Stimulated activated naive B cell treated with anti-CD40 and anti-IgM and Interleukin-4, amounts not matched to agents 10 μg/mL and 1 μg/mL and 100 μg/mL, for 72 hours (primary cell): ENCODE measurements around the gene FNDC3B.
"Not testable (repeated sequence)": the region's sequence is repeated elsewhere in the genome, so short reads cannot be mapped to it uniquely, and the experiment has no call there.

Experiments used
- ATAC-seq, 2 donors: fragments of 150-1000 bp; cut with Tn5 transposase; replicated peaks; 2 replicates each; pipeline ENCODE4 v1.10.0; 2021; ENCODE audit warnings: moderate library complexity in 1 of 2
- DNase-seq: peaks from one replicate; pipeline ENCODE4 v3.0.0; 2021
- H3K27ac Mint-ChIP-seq: one replicate; pipeline ENCODE4 v1.8.0; 2022; ENCODE audit warnings: mild to moderate bottlenecking, mixed read lengths
- H3K27me3 Mint-ChIP-seq, 2 donors: one replicate each; pipeline ENCODE4 v1.8.0; 2022; ENCODE audit warnings: mixed read lengths in 2 of 2
- H3K36me3 Mint-ChIP-seq, 2 donors: one replicate each; pipeline ENCODE4 v1.8.0; 2022; ENCODE audit warnings: mixed read lengths in 2 of 2, mild to moderate bottlenecking in 1 of 2
- H3K4me1 Mint-ChIP-seq, 2 donors: one replicate each; pipeline ENCODE4 v1.8.0; 2022; ENCODE audit warnings: mixed read lengths in 2 of 2, mild to moderate bottlenecking in 1 of 2
- H3K4me3 Mint-ChIP-seq, 2 donors: one replicate each; pipeline ENCODE4 v1.8.0; 2022; ENCODE audit warnings: mild to moderate bottlenecking in 2 of 2, mixed read lengths in 2 of 2, moderate library complexity in 1 of 2
- H3K9me3 Mint-ChIP-seq, 2 donors: one replicate each; pipeline ENCODE4 v1.8.0; 2022; ENCODE audit warnings: mixed read lengths in 2 of 2, mild to moderate bottlenecking in 1 of 2

Gene FNDC3B

DNA sequence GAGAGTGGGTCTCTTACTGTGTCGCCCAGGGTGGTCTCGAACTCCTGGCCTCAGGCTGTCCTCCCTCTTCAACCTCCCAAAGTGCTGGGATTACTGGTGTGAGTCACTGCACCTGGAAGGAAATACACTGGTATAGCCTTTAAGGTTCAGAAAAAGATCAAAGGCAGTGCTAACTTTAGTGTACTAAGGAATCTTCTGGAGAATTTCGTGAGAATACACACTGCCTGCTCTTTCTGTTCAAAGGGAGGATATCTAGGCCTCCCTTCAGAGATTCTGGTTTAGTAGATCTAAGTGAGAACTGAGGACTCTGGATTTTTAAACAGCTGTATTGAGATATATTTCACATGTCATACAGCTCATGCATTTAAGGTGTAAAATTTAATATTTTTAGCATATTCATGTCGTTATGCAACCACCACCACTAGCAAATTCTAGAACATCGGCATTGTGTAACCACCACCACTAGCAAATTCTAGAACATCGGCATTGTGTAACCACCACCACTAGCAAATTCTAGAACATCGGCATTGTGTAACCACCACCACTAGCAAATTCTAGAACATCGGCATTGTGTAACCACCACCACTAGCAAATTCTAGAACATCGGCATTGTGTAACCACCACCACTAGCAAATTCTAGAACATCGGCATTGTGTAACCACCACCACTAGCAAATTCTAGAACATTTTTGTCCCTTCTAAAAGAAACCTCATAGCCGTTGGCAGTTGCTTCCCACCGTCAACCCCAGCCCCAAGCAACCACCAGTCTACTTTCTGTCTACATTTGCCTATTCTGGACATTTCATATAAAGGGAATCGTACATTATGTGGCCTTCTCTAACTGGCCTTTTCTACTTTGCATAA, 54.4 kb downstream of the FNDC3B start:
- ATAC-seq, H3K4me3 Mint-ChIP-seq, H3K4me1 Mint-ChIP-seq: not testable (repeated sequence)

DNA sequence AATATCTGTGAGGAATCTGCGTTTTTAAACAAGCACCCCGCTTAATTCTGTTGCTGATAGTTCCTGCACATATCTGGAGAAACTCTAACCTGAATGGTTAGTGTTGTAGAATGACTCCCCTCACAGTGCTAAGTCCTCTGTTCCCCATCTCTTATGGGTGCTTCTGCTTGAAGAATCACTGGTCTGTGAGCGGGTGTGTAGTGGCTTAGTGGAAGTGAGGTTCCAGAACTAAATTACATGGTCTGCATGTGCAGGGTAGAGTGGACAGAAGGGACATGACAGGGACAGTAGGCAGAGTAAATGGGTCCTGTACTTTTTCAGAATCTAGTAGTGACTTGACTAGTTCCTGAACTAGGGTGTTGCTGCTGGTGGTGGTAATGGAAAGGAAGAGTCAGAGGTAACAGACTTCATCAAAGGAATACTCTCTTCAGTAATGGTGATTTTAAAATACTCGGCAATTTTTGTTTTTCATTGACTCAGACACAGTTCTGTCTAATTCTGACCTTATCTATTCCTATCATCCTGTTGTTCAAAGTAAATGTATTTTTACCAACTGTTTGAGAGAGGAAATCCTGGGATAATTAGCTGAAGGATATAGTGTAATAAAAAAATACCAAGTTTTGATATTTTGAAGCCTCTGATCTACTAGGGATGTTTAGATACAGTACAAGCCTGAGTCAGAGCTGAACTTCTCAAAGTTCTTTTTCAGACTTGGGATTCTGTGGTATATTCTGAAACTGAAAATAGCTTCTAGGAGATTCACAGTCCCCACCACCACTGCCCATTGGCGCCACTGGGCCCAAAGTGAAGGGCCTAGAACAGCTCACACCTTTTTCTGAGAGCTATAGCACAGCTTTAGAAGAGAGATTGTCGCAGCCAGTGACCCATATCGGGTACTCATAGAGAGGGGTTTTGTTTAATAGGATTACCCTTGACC, 55.5 kb downstream of the FNDC3B start:
- H3K27ac Mint-ChIP-seq, result no peak overlapping the region
- H3K4me1 Mint-ChIP-seq, result peaks cover 0 to 12% of the 10 kb centered on the region in 2 donors
- no peak overlapping the region for H3K4me3 Mint-ChIP-seq
- no peak for DNase-seq
- H3K9me3 Mint-ChIP-seq, result no peaks in the 10 kb centered on the region
- ATAC-seq, result peak; percentile 53 to 80
- H3K27me3 Mint-ChIP-seq, result peaks cover 20 to 45% of the 10 kb centered on the region in 2 donors
- H3K36me3 Mint-ChIP-seq, result peaks cover 3 to 7% of the 10 kb centered on the region in 2 donors

More for the DNA sequence above, 54.4 kb downstream of the FNDC3B start:
- H3K27me3 Mint-ChIP-seq, result peaks cover 13 to 36% of the 10 kb centered on the region in 2 donors
- not testable (repeated sequence) for DNase-seq, H3K9me3 Mint-ChIP-seq, H3K27ac Mint-ChIP-seq, H3K36me3 Mint-ChIP-seq

DNA sequence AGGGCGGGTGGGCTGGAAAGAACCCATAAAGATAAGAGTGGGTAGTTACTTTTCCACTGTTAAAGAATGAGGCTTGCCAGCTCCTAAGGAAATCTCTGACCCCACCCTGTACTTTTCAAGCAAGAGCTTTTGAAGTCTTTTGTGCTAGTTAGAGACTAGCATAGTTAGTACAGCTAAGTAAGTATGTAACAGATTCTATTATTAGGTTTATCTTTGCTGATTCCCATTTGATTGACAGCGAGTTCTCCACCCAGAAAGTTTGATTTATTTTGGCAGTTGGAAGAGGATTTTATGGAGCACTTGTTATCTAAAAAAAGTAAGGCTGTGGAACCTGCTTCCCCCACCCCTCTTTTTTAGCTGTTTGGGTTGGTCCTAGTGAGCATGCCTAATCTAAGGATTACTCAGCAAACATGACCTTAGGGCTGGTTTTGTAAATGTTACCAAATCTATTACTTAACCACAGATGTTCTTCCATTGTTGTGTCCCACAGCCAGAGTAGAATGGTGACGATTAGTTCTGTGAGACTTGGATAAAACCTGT, 57.6 kb downstream of the FNDC3B start:
- H3K9me3 Mint-ChIP-seq, result no peaks in the 10 kb centered on the region
- no peak overlapping the region for H3K4me3 Mint-ChIP-seq
- peaks cover 20 to 43% of the 10 kb centered on the region in 2 donors for H3K27me3 Mint-ChIP-seq
- no peak overlapping the region for H3K27ac Mint-ChIP-seq
- ATAC-seq (no peak), DNase-seq (no peak)
- peaks cover 0 to 12% of the 10 kb centered on the region in 2 donors for H3K4me1 Mint-ChIP-seq
- peaks cover 3 to 7% of the 10 kb centered on the region in 2 donors for H3K36me3 Mint-ChIP-seq

DNA sequence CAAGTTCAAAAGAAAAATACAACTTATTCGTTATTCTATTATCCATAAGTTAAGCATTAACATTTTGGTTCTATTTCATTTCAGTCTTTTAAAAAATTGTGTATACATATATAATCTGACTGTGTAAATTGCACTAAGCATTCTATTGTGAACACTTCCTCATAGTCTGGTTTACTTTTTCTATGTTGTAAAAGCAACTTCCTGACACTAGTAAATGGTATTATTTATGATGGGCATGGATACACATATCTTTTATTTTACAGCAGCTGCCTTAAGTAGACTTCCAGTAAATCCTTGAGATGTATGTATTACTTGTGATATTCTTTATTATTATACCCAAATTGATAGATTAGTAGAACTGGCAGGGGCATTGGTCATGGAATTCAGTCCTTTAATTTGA, 58.2 kb downstream of the FNDC3B start:
- Mint-ChIP-seq H3K27me3 (peaks cover 26 to 45% of the 10 kb centered on the region in 2 donors), H3K4me3 (no peak overlapping the region), H3K4me1 (peaks cover 4 to 19% of the 10 kb centered on the region in 2 donors), H3K36me3 (peaks cover 3 to 4% of the 10 kb centered on the region in 2 donors), H3K27ac (no peak overlapping the region), H3K9me3 (no peaks in the 10 kb centered on the region)
- ATAC-seq, result no peak
- no peak for DNase-seq

DNA sequence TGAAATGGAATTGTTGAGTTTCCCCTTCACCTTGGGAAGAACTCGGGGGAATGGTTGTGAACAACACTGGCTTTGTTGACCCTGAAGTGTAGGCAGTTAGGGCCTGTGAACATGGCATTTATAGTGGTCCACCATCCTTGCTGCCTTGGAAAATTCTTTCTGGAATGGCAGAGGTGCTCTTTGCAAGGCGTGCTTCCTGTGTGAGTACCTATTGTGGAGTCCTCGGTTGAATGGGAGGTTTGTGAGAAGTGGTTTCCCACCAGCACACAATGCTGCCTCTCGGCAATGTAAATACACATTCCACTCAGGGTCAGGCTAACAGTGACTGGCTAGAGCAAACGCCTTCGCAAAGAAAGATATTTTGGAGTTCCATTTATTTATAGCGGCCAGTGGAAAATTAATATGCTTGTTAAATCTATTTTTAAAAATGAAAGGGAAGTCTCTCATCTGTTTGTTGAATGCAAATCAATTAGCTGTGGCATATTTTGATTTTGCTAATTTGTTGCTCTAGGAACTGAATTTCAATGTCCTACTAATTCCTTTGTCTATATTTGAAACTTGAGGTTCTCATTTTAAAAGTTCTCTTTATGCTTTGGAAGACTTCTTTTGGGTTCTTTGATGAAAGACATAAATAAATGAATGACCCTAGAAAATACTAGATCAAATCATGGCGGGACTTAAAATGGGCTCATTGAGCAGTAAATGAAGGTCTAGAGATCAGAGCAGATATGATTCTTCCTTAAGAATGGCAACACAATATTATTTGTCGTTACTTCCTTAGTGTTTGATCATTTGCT, 59.5 kb downstream of the FNDC3B start:
- H3K27ac Mint-ChIP-seq, result no peak overlapping the region
- no peak overlapping the region for H3K4me3 Mint-ChIP-seq
- peaks cover 30 to 44% of the 10 kb centered on the region in 2 donors for H3K27me3 Mint-ChIP-seq
- ATAC-seq (no peak), DNase-seq (no peak)
- peaks cover 3 to 4% of the 10 kb centered on the region in 2 donors for H3K36me3 Mint-ChIP-seq
- H3K9me3 Mint-ChIP-seq, result no peaks in the 10 kb centered on the region
- H3K4me1 Mint-ChIP-seq, result peaks cover 6 to 24% of the 10 kb centered on the region in 2 donors

DNA sequence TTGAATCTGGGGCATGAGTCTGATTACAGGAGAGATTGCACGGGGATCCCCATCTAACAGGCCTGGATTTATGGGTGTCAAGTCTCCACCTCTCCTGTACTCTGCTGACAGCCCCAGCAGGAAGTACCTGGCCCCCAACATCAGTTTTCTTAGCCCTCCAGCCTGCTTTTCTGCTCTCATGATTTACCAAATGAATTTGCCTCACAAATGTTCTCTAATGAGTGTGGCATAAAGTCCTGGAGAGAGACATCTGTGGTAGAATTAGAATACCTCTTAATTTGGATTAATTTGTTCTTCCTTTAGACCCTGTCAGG, 60.1 kb downstream of the FNDC3B start:
- H3K36me3 Mint-ChIP-seq, result peaks cover 3 to 4% of the 10 kb centered on the region in 2 donors
- DNase-seq (no peak), ATAC-seq (no peak)
- H3K4me1 Mint-ChIP-seq, result peaks cover 6 to 24% of the 10 kb centered on the region in 2 donors
- peaks cover 31 to 44% of the 10 kb centered on the region in 2 donors for H3K27me3 Mint-ChIP-seq
- H3K27ac Mint-ChIP-seq, result no peak overlapping the region
- no peaks in the 10 kb centered on the region for H3K9me3 Mint-ChIP-seq
- no peak overlapping the region for H3K4me3 Mint-ChIP-seq

DNA sequence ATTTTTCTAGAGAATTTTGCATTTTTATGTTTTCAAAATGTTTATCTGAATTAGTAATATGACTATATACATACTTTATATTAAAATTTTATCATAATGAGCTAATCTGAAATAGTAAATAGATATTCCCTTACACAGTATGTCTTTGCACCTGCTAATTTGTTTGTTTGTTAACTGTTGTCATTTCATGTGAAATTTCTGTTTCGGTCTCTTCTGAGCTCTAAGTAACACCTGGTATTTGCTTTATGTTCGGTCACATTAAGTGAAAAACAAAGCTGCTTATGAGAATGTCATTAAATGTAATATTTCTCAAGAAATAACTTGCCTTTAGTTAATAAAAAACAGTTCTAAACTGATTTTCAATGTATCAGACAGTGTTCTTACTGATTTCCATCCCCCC, 61.1 kb downstream of the FNDC3B start:
- H3K9me3 Mint-ChIP-seq, result no peaks in the 10 kb centered on the region
- ATAC-seq, result no peak
- peaks cover 3 to 4% of the 10 kb centered on the region in 2 donors for H3K36me3 Mint-ChIP-seq
- H3K27me3 Mint-ChIP-seq, result peaks cover 28 to 43% of the 10 kb centered on the region in 2 donors
- no peak overlapping the region for H3K4me3 Mint-ChIP-seq
- DNase-seq, result no peak
- peaks cover 6 to 18% of the 10 kb centered on the region in 2 donors for H3K4me1 Mint-ChIP-seq
- no peak overlapping the region for H3K27ac Mint-ChIP-seq

DNA sequence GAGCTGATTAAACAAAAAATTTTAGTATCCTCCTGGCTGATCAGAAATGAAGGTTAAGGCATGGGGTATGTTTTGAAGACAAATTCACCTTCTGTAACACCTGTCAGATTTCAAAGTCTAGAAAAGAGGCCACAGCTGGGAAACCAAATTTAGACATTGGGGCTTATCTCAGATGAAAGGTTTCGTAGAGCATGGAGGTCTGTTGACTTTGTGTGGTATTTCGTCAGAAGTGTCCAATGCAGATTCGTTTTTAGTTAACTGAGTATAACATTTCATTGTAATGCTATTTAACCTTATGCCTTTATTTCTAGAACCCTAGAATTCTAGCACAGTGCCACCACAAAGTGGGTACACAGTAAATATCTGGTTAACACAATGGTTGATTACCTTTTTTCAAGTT, 61.7 kb downstream of the FNDC3B start:
- H3K27ac Mint-ChIP-seq, result no peak overlapping the region
- H3K4me3 Mint-ChIP-seq, result no peak overlapping the region

DNA sequence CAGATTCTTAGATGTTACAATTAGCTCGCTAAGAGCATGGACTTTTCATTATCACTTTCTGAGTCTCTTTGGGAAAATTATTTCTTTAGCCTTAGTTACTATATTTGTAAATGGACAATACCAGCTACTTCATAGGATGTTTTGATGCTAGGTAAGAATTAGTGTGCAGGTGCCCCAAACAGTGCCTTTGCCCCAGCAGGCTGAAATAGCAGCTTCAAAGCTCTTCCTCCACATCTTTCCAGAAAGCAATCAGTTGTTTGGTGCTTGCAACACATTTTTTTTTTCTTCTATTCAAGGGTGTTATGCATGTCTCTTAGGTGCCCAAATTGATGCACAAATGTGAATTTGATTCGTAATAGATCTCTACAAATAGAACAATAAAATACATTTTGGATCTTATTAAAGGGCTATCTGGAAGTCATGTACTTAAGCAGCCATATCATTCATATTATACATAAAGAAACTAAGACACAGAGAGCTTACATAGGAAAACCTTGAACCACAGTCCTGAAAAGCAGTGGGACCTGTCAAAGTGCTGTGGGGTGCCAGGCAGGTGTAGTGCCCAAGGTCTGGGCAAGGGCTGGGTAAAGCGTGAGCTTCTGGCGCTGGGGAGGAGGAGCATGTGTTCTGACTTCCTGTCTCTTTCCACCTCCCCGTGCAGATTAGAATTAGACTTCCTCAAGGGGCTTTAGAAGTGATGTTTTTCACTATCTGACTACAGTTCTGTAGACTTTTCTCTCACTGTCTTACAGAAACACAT, 62.9 kb downstream of the FNDC3B start:
- H3K4me3 Mint-ChIP-seq, result peak overlapping the region; percentile 25 to 62
- peaks cover 19 to 36% of the 10 kb centered on the region in 2 donors for H3K4me1 Mint-ChIP-seq
- peak in 1 of 2 donors; percentile 16 for ATAC-seq
- H3K27me3 Mint-ChIP-seq, result peaks cover 33 to 43% of the 10 kb centered on the region in 2 donors
- DNase-seq, result no peak
- H3K27ac Mint-ChIP-seq, result no peak overlapping the region
- peaks cover 3 to 4% of the 10 kb centered on the region in 2 donors for H3K36me3 Mint-ChIP-seq
- H3K9me3 Mint-ChIP-seq, result no peaks in the 10 kb centered on the region

More for the DNA sequence above, 61.7 kb downstream of the FNDC3B start:
- ATAC-seq, result no peak
- Mint-ChIP-seq H3K4me1 (peaks cover 9 to 24% of the 10 kb centered on the region in 2 donors), H3K36me3 (peaks cover 3 to 4% of the 10 kb centered on the region in 2 donors), H3K9me3 (no peaks in the 10 kb centered on the region), H3K27me3 (peaks cover 28 to 44% of the 10 kb centered on the region in 2 donors)
- DNase-seq, result no peak

DNA sequence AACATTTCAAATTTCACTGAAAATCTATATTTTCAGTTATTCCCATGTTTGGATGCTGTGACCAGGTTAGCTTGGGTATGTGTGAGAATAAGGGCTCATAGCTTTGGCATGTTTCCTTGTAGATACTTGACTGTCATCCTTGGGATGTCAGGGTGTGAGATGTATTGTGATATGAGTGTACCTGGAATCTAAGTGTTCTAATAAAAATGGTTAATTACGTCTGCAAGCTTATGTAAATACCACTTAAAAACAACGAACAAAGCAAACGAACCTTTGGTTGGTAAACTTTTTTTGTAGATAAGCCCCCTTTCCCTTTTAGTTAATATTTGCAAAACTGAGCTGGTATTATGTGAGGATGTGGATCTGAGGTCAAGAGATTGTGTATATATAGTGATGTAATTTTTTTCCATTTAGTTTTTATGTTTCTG, 63.5 kb downstream of the FNDC3B start:
- H3K4me1 Mint-ChIP-seq, result peaks cover 24 to 41% of the 10 kb centered on the region in 2 donors
- H3K9me3 Mint-ChIP-seq, result peaks cover 0 to 2% of the 10 kb centered on the region in 2 donors
- no peak for ATAC-seq
- H3K36me3 Mint-ChIP-seq, result peaks cover 4 to 6% of the 10 kb centered on the region in 2 donors
- H3K27ac Mint-ChIP-seq, result no peak overlapping the region
- DNase-seq, result no peak
- H3K4me3 Mint-ChIP-seq, result peak overlapping the region; percentile 25 to 62
- peaks cover 37 to 48% of the 10 kb centered on the region in 2 donors for H3K27me3 Mint-ChIP-seq

DNA sequence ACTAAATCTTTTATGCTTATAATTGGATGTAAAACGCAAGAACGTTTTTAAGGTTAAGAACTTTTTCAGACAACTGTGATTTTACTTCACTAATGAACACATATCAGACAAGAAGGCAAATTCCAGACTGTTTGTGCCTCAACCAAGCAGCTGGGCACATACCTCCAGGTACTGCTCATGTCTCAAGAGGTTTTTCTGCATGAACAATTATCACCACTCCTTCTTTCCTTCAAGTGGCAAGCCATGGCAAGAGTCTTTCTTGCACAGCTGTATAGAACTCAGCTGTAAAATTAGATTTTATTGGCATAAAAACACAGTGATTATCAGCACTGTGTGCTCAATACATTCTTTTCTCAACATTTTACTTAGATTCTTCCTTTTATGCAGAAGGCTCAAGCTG, 64.3 kb downstream of the FNDC3B start:
- no peak overlapping the region for H3K27ac Mint-ChIP-seq
- peaks cover 24 to 50% of the 10 kb centered on the region in 2 donors for H3K4me1 Mint-ChIP-seq
- H3K27me3 Mint-ChIP-seq, result peaks cover 33 to 47% of the 10 kb centered on the region in 2 donors
- DNase-seq (no peak), ATAC-seq (no peak)
- no peak overlapping the region for H3K4me3 Mint-ChIP-seq
- peaks cover 3 to 4% of the 10 kb centered on the region in 2 donors for H3K36me3 Mint-ChIP-seq
- peaks cover 0 to 2% of the 10 kb centered on the region in 2 donors for H3K9me3 Mint-ChIP-seq

DNA sequence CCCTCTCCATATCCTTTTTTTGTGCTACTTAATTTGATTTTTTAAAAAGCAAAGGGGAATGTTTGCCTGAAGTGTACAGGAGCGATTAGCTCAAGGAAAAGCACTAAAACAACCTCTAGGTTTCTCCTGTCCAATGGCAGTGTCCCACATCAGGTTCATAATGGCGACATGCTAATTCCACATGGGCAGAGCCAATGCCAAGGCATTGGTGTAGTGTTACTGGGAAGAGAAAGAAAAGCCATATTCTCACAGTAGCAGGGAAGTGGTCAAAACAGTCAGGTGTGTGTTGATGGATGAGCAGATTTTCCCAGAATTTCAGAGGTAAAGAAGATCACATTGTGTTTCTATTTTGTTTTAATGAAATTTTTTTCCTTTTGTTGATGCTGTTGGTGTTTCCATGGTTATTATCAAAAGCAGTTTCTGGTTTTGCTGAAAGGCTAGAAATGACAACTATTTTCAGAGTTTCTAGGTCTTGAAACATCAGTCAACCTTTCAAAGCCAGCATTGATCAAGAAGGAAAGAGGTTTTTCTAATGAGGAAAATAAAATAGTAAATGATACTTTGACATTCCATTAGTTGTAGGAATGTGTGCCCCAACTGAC, 65.2 kb downstream of the FNDC3B start:
- H3K36me3 Mint-ChIP-seq, result peaks cover under 1 to 5% of the 10 kb centered on the region in 2 donors
- peaks cover 0 to 2% of the 10 kb centered on the region in 2 donors for H3K9me3 Mint-ChIP-seq
- peaks cover 31 to 42% of the 10 kb centered on the region in 2 donors for H3K27me3 Mint-ChIP-seq
- H3K4me3 Mint-ChIP-seq, result no peak overlapping the region
- no peak overlapping the region for H3K27ac Mint-ChIP-seq
- DNase-seq (no peak), ATAC-seq (no peak)
- peaks cover 26 to 46% of the 10 kb centered on the region in 2 donors for H3K4me1 Mint-ChIP-seq
